Ovary (tissue), 3 donors: ENCODE results near the gene SPINK5.

Experiments
- EP300 ChIP-seq: sonication (generic); formaldehyde crosslinking; IDR thresholded peaks from one replicate; pipeline ENCODE4 v1.6.1; 2017; ENCODE audit warnings: antibody characterized with exemption
- POLR2A ChIP-seq: fragments of 450-650 bp; IDR thresholded peaks from one replicate; pipeline ENCODE4 v1.6.1; 2017; ENCODE audit warnings: antibody characterized with exemption, mild to moderate bottlenecking, moderate library complexity
- TF ChIP-seq, protein P1 (sequence below), 3 donors: fragments of 450-650 bp in 2 of 3; fragments of 200-600 bp in 1 of 3; IDR thresholded peaks; one replicate each; pipeline versions ENCODE4 v1.5.1 to v1.8.0; 2016 to 2022; ENCODE audit warnings: antibody characterized with exemption in 3 of 3, mild to moderate bottlenecking in 1 of 3
- donor health status: DM: no; HTN: no; CAD: no.

DNA sequence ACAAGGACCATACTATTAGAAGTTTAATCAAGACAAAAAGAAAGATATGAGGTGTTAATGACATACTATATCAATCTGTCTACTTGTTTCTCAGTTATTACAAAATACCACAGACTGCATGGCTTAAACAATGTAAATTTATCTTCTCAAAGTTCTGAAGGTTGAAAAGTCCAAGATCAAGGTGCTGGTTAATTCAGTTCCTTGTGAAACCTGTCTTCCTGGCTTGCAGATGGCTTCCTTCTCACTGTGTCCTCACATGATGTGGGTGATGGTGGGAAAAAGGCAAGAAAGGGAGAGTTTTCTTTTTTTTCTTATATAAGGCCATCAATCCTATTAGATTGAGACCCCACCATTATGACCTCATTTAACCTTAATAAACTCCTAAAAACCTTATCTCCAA lies 89.0 kb downstream of the SPINK5 start:
- TF ChIP-seq, protein P1, sequence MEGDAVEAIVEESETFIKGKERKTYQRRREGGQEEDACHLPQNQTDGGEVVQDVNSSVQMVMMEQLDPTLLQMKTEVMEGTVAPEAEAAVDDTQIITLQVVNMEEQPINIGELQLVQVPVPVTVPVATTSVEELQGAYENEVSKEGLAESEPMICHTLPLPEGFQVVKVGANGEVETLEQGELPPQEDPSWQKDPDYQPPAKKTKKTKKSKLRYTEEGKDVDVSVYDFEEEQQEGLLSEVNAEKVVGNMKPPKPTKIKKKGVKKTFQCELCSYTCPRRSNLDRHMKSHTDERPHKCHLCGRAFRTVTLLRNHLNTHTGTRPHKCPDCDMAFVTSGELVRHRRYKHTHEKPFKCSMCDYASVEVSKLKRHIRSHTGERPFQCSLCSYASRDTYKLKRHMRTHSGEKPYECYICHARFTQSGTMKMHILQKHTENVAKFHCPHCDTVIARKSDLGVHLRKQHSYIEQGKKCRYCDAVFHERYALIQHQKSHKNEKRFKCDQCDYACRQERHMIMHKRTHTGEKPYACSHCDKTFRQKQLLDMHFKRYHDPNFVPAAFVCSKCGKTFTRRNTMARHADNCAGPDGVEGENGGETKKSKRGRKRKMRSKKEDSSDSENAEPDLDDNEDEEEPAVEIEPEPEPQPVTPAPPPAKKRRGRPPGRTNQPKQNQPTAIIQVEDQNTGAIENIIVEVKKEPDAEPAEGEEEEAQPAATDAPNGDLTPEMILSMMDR (IDR thresholded peaks at IDR 0.05), result no peak
- TF ChIP-seq POLR2A (no peak), EP300 (no peak)
